ENCODE results near the gene CNEP1R1.
"Not testable (repeated sequence)": the region's sequence is repeated elsewhere in the genome, so short reads cannot be mapped to it uniquely, and the experiment has no call there.

Gene CNEP1R1, protein sequence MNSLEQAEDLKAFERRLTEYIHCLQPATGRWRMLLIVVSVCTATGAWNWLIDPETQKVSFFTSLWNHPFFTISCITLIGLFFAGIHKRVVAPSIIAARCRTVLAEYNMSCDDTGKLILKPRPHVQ

DNA sequence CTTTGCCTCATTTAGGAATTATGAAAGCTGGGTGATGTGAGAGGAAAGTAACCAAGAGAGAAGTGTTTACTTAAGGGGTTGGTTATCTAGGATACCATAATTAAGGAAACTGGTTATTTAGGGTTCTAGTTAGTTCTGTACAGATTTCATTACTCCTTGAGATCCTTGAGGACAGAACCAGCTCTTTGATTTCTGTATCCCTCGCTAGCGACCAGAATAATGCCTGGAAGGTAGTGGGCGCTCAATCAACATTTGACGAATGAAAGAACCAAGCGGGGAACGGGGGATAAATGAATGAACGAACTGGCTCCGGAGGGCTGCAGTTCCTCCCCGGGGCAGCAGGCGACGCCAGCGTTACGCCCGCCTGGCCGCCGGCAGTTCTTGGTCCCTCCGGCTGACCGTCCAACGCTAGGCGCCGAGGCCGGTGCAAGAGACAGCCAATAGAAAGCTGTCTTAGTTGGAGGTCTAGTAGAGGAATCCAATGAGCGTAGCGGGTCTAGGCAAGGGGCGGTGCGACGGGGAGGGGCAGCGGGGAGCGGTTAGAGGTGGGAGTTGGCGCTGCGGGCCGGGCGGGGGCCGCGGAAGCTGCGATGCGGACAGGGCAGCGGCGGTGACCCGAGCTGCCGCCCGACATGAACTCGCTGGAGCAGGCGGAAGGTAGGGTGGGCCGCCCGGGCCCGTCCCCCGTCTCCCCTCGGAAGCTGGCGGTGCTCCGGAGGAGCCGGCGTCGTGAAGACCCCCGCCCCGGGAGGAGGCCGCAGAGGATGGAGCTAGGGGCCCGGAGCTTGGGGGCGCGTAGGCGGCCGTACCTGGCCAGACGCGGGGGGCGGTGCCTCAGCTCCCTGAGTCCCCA, at the start of gene CNEP1R1:
TSS of gene CNEP1R1 (plus strand) at position 542 of the 853 bp plus-strand sequence. CDS start at position 633, 91 bp downstream.
- in situ Hi-C loops (cut with MboI; ENCODE audit: low sequenced_read_pairs): loop anchor here (10.0 kb wide), 2 partner anchors 190 to 340 kb away; partner anchors contain the start of gene BRD7

DNA sequence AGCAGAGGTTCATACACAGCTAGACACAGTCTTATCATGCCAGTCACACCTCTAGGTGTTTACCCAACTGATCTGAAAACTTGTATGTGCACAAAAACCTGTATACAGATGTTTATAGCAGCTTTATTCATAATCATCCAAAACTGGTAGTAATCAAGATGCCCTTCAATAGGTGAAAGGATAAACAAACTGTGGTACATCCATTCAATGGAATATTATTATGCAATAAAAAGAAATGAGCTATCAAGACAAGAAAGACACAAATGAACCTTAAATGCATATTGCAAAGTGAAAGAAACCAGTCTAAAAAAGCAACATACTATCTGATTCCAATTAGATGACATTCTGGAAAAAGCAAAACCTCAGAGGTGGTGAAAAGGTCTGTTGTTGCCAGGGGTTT, 47.6 kb upstream of the CNEP1R1 start:
- in situ Hi-C loops (cut with MboI; ENCODE audit: low sequenced_read_pairs): no loop called here

DNA sequence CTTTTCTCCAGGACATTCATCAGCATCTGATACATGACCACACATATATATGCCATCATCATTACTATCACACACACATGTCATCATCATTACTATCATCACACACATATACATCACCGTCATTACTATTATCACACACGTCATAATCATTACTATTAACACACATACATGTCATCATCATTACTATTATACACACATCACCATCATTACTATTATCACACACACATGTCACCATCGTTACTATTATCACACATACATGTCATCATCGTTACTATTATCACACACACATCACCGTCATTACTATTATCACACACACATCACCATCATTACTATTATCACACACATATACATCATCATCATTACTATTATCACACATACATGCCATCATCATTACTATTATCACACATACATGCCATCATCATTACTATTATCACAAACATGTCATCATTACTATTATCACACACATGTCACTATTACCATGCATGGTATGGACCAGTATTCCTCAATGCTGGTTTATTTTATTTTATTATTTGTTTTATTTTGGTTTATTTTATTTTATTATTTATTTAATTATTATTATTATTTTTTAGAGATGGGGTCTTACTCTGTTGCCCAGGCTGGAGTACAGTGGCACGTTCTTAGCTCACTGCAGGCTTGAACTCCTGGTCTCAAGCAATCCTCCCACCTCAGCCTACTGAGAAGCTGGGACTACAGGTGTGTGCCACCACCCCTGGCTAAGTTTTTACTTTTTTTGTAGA, 46.3 kb upstream of the CNEP1R1 start:
- in situ Hi-C loops (cut with MboI; ENCODE audit: low sequenced_read_pairs): no loop called here

DNA sequence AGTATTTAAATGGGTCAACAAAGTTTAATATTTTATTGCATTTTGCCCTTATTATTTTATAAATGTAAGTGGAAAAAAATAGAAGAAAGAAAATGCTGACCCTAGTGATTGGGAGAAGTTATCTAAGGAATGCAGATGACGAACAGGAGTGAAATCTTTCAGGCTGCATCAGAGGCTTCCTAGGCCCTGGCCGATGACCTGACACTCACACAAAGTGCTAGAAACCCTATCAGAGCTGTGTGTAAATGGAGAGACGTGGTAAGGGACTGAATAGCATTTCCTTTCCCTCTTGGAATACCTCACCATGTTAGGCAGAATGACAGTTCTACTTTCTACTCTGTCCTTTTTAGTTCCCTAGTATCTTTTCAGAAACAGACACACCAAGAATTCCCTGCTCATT, 44.9 kb upstream of the CNEP1R1 start:
- in situ Hi-C loops (cut with MboI; ENCODE audit: low sequenced_read_pairs): no loop called here

DNA sequence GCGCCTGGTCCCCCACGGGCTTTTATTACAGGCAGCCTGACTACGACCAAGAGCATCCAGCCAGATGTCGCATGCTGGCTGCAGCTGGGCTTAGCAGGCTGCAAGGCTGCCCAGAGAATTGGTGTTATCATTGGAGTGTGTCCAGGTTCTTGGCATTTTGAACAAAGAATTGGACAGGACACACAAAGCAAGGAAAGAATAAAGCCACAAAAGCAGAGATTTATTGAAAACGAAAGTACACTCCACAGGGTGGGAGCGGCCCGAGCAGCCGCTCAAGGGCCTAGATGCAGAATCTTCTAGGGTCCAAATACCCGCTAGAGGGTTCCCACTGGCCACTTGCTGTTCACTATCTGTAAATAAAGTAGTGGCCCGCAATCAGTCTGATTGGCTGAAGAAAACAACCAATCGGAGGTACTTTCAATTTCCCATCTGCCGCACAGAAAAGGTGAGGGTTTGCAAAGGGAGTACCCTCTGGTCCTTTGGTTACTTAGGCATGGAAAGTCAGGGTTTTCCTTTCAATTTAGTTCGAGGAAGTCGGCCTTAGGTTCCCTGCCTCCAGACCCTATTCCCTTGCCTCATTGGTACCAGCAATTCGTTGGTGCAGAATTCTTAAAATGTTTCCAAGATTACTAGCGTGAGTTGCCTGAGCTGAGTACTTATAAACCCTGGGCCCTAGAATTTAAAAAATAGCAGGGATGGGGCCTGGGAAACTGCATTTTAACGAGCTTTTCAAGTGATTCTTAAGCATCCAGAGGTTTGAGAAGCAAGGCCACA, 38.5 kb upstream of the CNEP1R1 start:
- in situ Hi-C loops (cut with MboI; ENCODE audit: low sequenced_read_pairs): no loop called here

DNA sequence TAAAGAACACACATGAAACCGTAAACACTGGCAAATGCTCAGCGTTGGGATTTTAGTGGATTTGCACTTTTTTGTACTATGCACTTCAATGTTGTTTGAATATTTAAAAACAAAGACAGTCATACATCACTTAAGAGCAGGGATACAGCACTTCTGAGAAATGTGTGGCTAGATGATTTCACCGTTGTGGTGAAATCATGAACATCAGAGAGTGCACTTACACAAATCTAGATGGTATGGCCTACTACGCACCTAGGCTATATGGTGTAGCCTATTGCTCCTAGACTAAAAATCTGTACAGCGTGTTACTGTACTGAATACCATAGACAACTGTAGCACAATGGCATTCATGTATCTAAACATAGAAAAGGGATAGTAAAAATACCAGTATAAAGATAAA, 37.6 kb upstream of the CNEP1R1 start:
- in situ Hi-C loops (cut with MboI; ENCODE audit: low sequenced_read_pairs): no loop called here

DNA sequence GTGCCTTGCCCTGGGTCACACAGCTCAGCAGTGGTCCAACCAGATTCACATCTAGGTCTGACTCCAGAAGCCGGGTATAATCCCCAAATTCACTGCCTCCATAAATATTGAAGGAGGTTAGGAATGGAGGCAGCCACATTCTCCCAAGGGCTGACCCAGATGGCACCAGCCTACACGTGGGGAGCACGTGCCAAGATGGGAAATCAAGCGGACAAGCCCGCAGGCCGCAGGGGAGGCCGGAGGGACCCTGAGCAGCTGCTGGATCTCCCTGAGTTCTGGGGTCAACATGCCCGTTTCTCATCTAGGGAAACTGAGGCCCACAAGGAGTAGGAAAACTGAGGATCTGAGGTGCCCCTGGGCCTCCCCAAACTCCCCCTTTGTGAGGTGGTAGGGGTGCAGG, 32.2 kb upstream of the CNEP1R1 start:
- in situ Hi-C loops (cut with MboI; ENCODE audit: low sequenced_read_pairs): no loop called here

DNA sequence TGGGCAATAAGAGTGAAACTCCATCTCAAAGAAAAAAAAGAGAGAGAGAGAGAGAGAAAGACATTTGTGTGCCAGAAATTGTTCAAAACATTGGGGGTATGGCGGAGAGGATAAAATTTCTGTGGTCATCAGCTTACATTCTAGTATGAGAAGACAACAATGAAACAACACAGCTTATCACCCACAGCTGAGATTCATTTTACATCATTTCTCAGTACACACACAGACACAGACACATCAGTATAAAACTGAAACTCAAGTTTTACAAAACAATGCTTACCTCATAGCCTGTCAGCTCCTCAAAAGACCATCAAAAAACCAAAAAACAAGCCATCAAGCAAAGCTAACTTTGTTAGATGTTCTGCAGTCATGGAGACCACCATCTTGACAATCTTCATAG, 31.4 kb upstream of the CNEP1R1 start:
- in situ Hi-C loops (cut with MboI; ENCODE audit: low sequenced_read_pairs): no loop called here

DNA sequence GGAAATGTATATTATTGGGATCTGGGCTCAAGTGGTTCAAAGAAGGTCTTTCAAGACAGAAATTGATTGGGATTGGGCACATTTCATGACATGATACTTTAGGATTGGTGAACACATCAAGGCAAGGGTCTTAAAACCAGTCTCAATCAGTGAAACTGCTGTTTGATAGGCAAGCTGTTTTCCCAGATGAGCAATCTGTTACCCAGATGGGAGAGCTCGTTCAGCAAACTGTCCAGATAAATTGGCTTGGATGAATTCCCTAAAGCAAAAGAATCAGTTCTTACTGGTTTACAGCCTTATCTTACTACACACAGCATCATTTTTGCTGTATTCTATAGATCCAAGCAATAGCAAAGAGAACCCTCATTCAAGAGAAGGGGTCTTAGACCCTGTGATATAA, 31.0 kb upstream of the CNEP1R1 start:
- in situ Hi-C loops (cut with MboI; ENCODE audit: low sequenced_read_pairs): no loop called here

DNA sequence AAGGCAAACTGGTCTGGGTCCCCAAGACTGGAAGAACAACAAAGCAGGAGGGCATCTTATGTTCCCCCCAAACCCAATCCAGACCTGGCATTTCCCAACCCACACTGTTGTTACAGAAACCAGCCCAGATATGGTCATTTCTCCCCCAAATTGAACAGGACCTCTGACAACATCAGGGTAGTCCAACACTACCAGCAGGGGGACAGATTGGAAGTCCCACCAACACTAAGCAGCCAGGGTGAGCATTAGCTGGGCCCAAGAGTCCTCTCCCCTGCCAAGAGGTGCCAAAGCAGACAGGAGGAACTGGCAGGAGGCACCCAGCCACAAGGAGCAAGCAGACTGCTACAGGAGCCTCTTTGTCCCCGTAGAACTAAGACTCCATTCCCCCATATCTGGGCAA, 29.3 kb upstream of the CNEP1R1 start:
- in situ Hi-C loops (cut with MboI; ENCODE audit: low sequenced_read_pairs): no loop called here

DNA sequence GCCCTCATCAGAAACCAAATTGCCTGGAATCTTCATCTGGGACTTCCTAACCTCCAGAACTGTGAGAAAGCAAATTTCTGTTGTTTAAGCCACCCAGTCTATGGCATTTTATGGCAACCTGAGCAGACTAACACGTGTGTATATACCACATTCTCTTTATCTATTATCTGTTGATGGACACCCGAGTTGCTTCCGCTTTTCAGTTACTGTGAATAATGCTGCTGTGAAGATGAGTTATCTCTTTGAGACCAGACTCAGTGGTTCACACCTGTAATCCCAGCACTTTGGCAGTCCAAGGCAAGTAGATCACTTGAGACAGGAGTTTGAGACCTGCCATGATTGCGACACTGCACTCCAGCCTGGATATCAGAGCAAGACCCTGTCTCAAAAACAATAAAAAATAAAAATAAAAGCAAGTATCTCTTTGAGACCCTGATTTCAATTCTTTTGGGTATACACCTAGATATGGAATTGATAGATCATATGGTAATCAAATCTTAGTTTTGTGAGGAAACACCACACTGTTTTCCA, 27.2 kb upstream of the CNEP1R1 start:
- in situ Hi-C loops (cut with MboI; ENCODE audit: low sequenced_read_pairs): no loop called here

DNA sequence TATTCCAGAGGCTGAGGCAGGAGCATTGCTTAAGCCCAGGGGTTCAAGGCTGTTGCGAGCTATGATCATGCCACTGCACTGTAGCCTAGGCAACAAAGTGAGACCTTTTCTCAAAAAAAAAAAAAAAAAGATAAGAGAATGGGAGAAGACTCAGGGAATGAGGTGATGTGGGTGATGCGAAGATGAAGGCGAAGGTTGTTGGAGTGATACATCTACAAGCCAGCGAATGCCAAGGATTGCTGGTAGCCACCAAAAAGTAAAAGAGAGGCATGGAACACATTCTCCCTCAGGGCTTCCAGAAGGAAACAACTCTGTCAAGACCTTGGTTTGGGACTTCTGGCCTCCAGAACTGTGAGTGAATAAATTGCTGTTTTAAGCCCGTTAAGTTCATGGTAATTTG, 26.0 kb upstream of the CNEP1R1 start:
- in situ Hi-C loops (cut with MboI; ENCODE audit: low sequenced_read_pairs): no loop called here

DNA sequence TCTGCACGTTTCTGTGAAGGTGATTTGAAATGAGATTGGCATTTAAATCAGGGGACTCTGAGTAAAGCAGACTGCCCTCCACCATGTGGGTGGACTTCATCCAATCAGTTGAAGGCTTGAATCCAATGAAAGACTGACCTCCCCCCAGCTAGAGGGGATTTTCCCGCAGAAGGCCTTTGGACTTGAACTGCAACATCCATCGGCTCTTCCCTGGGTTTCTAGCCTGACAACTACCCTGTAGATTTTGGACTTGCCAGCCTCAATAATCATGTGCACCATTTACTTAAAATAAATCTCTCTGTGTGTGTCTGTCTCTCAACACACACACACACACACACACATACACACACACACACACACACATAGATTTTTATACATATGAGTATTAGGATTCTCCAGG, 23.9 kb upstream of the CNEP1R1 start:
- in situ Hi-C loops (cut with MboI; ENCODE audit: low sequenced_read_pairs): no loop called here

DNA sequence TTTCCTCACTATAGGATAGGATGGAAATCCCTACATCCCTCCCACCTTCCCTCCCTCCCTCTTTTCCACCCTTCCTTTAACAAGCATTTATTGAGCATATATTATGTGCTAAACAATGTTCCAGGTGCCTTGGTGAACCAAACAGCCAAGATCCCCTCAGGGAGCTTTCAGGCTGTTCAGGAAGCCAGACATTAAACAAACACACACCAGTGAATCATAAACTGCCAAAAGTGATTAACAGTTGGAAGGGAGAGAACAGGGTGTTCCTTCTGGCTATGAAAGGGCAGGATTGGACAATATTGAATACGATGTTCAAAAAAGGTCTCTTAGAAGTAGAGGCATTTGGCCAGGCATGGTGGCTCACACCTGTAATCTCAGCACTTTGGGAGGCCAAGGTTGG, 22.8 kb upstream of the CNEP1R1 start:
- in situ Hi-C loops (cut with MboI; ENCODE audit: low sequenced_read_pairs): no loop called here

DNA sequence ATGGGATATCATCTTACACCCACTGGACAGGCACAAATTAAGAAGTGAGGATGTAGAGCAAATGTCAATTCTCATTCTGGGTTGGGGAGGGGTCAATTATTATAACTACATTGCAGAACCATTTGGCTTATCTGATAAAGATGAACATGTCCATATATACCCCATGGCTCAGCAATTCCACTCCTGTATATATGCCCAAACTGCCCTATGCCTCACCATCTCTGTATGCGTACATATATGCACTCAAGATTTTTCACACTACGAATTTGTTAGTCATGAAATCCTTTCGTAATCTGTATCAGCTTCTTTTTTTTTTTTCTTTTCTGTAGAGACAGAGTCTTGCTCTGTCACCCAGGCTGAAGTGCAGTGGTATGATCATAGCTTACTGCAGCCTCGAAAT, 20.8 kb upstream of the CNEP1R1 start:
- in situ Hi-C loops (cut with MboI; ENCODE audit: low sequenced_read_pairs): no loop called here

DNA sequence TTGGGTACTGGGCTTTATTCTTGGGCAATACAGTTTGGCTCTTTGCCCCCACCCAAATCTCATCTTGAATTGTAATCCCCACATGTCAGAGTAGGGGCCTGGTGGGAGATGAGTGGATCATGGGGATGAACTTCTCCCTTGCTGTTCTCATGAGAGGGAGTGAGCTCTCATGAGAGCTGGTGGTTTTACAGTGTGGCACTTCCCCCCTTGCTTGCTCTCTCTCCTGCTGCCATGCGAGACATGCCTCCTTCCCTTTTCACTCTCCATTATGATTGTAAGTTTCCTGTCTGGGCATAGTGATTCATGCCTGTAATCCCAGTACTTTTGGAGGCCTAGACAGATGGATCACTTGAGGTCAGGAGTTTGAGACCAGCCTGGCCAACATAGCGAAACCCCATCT, 18.1 kb upstream of the CNEP1R1 start:
- in situ Hi-C loops (cut with MboI; ENCODE audit: low sequenced_read_pairs): no loop called here

DNA sequence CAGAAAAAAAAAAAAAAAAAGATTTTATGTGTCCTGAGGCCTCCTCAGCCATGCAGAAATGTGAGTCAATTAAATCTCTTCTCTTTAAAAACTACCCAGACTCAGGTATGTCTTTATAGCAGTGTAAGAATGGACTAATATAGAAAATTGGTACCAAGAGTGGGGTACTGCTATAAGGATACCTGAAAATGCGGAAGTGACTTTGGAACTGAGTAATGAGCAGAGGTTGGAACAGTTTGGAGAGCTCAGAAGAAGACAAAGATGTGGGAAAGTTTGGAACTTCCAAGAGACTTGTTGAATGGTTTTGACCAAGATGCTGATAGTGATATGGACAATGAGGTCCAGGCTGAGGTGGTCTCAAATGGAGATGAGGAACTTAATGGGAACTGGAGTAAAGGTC, 17.3 kb upstream of the CNEP1R1 start:
- in situ Hi-C loops (cut with MboI; ENCODE audit: low sequenced_read_pairs): no loop called here

DNA sequence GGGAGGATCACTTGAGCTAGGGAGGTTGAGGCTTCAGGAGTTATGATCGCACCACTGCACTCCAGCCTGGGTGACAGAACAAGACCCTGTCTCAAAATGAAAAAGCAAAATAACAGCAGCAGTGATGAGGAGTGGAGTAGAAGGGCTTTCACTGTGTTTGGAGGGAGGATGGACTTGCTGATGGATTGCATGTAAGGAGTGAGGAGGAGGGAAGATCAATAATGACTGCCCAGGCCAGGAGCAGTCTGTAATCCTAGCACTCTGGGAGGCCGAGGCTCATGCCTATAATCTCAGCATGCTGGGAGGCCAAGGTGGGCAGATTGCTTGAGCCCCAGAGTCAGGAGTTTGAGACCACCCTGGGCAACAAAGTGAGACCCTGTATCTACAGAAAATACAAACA, 14.8 kb upstream of the CNEP1R1 start:
- in situ Hi-C loops (cut with MboI; ENCODE audit: low sequenced_read_pairs): no loop called here

DNA sequence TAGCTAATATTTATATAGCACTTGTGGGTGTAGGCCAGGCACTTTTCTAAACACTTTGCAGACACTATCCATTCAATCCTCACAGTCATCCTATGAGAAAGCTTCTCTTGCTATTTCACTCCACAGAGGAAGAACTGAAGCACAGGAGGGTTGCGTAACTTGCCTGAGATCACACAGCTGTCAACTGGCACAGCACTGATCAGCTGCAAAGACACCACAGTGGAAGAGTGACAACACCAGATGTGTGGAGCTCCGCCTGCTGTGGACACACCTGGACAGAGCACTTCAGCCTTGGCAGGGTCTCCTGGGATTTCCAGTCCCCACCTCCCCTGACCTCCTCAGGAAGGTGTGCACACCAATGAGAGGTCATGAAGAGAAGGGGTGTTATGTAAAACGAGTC, 13.3 kb upstream of the CNEP1R1 start:
- in situ Hi-C loops (cut with MboI; ENCODE audit: low sequenced_read_pairs): no loop called here

DNA sequence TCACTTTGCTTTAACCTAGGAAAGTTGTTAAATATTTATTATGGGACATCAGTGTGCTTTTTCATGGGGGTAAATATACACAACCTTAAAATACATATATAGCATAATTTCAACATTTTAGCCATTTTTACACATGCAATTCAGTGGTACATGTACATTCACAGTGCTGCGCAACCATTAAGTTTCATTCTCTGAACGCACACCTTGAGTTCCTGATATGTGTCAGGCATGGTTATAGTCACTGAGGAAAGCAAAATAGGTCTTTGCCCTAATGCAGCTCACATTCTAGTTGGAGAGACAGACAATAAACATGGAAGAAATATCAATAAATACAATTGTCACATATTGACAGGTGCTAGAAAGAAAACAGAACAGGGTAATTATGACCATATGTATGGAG, 12.8 kb upstream of the CNEP1R1 start:
- in situ Hi-C loops (cut with MboI; ENCODE audit: low sequenced_read_pairs): no loop called here

DNA sequence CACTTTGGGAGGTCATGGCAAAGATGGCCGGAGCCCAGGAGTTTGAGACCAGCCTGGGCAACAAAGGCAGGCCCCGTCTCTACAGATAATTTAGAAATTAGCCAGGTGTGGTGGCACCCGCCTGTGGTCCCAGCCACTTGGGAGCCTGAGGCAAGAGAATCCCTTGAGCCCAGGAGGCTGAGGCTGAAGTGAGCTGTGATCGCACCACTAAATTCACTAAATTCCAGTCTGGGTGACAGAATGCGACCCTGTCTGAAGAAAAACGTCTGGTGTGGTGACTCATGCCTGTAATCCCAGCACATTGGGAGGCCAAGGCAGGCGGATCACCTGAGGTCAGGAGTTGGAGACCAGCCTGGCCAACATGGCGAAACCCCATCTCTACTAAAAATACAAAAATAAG, 10.8 kb upstream of the CNEP1R1 start:
- in situ Hi-C loops (cut with MboI; ENCODE audit: low sequenced_read_pairs): not testable (repeated sequence)

All from HL-60/S4 (cell line).